C1 segment of cervical spinal cord (tissue), 14 donors: ENCODE results near the gene GIPC3.

ENCODE experiments used
- DNase-seq, 14 donors: peaks; one replicate each; lab custom pipeline; 2025; lab: John Stamatoyannopoulos, UW

Gene GIPC3

GRCh38 chr19:3604987-3605343 is 19.7 kb downstream of the GIPC3 start:
- no peak for DNase-seq

- no peak for DNase-seq
Observed at GRCh38 chr19:3605361-3605760, 20.1 kb downstream of the GIPC3 start.

GRCh38 chr19:3605770-3606169 is 20.5 kb downstream of the GIPC3 start:
- no peak for DNase-seq

GRCh38 chr19:3606174-3606689 is 21.0 kb downstream of the GIPC3 start:
- DNase-seq: no peak

GRCh38 chr19:3606690-3607289 is 21.5 kb downstream of the GIPC3 start, which contains the start of gene TBXA2R:
TSS of gene TBXA2R (minus strand) at chr19:3606875. CDS start at chr19:3600634, 6,241 bp downstream.
- DNase-seq: peak in 6 of 14 donors; percentile 14 to 55 (median 34)

GRCh38 chr19:3607303-3608078 is 22.2 kb downstream of the GIPC3 start:
- DNase-seq: peak in 1 of 14 donors; percentile 31

GRCh38 chr19:3608079-3608641 is 22.9 kb downstream of the GIPC3 start:
- no peak for DNase-seq

- DNase-seq: no peak
Observed at GRCh38 chr19:3608750-3609322, 23.6 kb downstream of the GIPC3 start.

GRCh38 chr19:3609779-3610719 is 24.8 kb downstream of the GIPC3 start:
- DNase-seq: no peak

- no peak for DNase-seq
Observed at GRCh38 chr19:3610745-3611717, 25.8 kb downstream of the GIPC3 start.

GRCh38 chr19:3611841-3612240 is 26.6 kb downstream of the GIPC3 start:
- no peak for DNase-seq

- DNase-seq: no peak
Observed at GRCh38 chr19:3612330-3612729, 27.1 kb downstream of the GIPC3 start.

GRCh38 chr19:3612901-3613741 is 27.8 kb downstream of the GIPC3 start:
- no peak for DNase-seq

- no peak for DNase-seq
Observed at GRCh38 chr19:3613818-3614661, 28.8 kb downstream of the GIPC3 start.

- DNase-seq: no peak
Observed at GRCh38 chr19:3614858-3615505, 29.7 kb downstream of the GIPC3 start.

- no peak for DNase-seq
Observed at GRCh38 chr19:3615524-3616135, 30.4 kb downstream of the GIPC3 start.

GRCh38 chr19:3617463-3617862 is 32.2 kb downstream of the GIPC3 start:
- DNase-seq: no peak
